ENCODE results near the gene IGSF10. TPM values are rescaled to one million over a fixed set of nuclear protein-coding genes. Genes with fewer than 3 reads are reported as not detected.

Gene IGSF10
- total and polyA plus RNA-seq, 4 donors, result 0.24 to 1.6 (median 0.73) TPM

DNA sequence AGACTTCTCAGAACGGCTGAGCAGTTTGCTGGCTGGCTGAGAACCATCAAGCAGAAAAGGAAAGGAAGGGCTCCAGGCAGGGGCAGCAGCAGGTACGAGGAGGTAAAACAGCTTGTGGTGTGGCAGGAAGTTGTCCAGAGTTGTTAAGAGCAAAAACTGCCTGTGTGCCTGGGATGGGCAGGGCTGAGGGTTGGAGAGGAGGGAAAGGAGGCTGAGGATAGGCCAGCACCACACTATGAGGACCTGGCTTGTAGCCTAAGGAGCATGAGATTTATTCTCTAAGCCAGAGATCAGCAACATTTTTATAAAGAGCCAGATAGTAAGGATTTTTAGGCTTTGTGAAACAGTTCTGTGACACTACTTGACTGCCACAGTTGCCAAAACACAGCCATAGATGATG lies 8.0 kb downstream of the IGSF10 start (continued):
- TF ChIP-seq CTCF (IDR thresholded peaks at IDR 0.05; ENCODE audit: low read depth, low read length, missing input control) (no peak), FOXA1 (IDR thresholded peaks at IDR 0.05) (no peak)

DNA sequence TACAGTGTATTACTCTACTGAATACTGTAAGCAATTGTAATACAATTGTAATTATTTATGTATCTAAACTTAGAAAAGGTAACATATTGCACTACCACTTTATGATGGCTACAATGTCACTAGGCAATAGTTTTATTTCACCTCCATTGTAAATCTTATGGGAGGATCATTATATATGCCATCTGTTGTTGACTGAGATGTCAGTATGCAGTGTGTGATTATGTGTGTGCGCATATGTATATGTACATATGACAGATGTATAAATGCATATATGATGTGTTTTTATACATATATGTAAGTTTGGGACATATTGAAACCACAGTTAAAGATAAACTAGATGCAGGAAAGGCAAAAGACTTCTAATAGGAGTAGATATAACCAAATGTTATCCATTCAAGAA lies 8.5 kb downstream of the IGSF10 start:
- 2% methylated on average over 1 of the region's 1 CpG for WGBS
- H3K4me1 ChIP-seq (ENCODE audit: control insufficient read depth in 4 of 4, insufficient read depth in 4 of 4, low read length in 3 of 4), result no peaks in the 10 kb centered on the region
- H3K36me3 ChIP-seq (ENCODE audit: control insufficient read depth in 4 of 4, insufficient read depth in 3 of 4, low read depth in 1 of 4, low read length in 3 of 4), result no peaks in the 10 kb centered on the region
- TF ChIP-seq YY1 (IDR thresholded peaks at IDR 0.05), result no peak
- TF ChIP-seq, protein P1, sequence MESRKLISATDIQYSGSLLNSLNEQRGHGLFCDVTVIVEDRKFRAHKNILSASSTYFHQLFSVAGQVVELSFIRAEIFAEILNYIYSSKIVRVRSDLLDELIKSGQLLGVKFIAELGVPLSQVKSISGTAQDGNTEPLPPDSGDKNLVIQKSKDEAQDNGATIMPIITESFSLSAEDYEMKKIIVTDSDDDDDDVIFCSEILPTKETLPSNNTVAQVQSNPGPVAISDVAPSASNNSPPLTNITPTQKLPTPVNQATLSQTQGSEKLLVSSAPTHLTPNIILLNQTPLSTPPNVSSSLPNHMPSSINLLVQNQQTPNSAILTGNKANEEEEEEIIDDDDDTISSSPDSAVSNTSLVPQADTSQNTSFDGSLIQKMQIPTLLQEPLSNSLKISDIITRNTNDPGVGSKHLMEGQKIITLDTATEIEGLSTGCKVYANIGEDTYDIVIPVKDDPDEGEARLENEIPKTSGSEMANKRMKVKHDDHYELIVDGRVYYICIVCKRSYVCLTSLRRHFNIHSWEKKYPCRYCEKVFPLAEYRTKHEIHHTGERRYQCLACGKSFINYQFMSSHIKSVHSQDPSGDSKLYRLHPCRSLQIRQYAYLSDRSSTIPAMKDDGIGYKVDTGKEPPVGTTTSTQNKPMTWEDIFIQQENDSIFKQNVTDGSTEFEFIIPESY (IDR thresholded peaks at IDR 0.05), result no peak
- no peak for TF ChIP-seq HNF4G (IDR thresholded peaks at IDR 0.05)
- TF ChIP-seq, protein P2, sequence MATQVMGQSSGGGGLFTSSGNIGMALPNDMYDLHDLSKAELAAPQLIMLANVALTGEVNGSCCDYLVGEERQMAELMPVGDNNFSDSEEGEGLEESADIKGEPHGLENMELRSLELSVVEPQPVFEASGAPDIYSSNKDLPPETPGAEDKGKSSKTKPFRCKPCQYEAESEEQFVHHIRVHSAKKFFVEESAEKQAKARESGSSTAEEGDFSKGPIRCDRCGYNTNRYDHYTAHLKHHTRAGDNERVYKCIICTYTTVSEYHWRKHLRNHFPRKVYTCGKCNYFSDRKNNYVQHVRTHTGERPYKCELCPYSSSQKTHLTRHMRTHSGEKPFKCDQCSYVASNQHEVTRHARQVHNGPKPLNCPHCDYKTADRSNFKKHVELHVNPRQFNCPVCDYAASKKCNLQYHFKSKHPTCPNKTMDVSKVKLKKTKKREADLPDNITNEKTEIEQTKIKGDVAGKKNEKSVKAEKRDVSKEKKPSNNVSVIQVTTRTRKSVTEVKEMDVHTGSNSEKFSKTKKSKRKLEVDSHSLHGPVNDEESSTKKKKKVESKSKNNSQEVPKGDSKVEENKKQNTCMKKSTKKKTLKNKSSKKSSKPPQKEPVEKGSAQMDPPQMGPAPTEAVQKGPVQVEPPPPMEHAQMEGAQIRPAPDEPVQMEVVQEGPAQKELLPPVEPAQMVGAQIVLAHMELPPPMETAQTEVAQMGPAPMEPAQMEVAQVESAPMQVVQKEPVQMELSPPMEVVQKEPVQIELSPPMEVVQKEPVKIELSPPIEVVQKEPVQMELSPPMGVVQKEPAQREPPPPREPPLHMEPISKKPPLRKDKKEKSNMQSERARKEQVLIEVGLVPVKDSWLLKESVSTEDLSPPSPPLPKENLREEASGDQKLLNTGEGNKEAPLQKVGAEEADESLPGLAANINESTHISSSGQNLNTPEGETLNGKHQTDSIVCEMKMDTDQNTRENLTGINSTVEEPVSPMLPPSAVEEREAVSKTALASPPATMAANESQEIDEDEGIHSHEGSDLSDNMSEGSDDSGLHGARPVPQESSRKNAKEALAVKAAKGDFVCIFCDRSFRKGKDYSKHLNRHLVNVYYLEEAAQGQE (IDR thresholded peaks at IDR 0.05), result no peak
- TF ChIP-seq NR2F2 (IDR thresholded peaks at IDR 0.05), result no peak
- TF ChIP-seq TAF1 (conservative IDR thresholded peaks at IDR 0.05), result no peak
- TF ChIP-seq, protein P3, sequence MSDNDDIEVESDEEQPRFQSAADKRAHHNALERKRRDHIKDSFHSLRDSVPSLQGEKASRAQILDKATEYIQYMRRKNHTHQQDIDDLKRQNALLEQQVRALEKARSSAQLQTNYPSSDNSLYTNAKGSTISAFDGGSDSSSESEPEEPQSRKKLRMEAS (IDR thresholded peaks at IDR 0.05), result no peak
- TF ChIP-seq RAD21 (IDR thresholded peaks at IDR 0.05), result no peak
- no peak for TF ChIP-seq GABPA (IDR thresholded peaks at IDR 0.05 in 1 of 2, conservative IDR thresholded peaks at IDR 0.05 in 1 of 2)
- no peak overlapping the region for H3K9ac ChIP-seq (ENCODE audit: low read depth in 1 of 2, low read length in 2 of 2)
- H3K27me3 ChIP-seq (ENCODE audit: control insufficient read depth in 4 of 4, insufficient read depth in 4 of 4, low read length in 3 of 4), result no peaks in the 10 kb centered on the region
- no peaks in the 10 kb centered on the region for H3K9me3 ChIP-seq (ENCODE audit: control insufficient read depth in 4 of 4, low read length in 3 of 4)
- no peak for DNase-seq (ENCODE audit: low spot score)
- H3K4me3 ChIP-seq (ENCODE audit: low read depth in 1 of 3, low read length in 3 of 3), result no peak overlapping the region
- no peak overlapping the region for H3K27ac ChIP-seq (ENCODE audit: low read depth in 1 of 2, low read length in 2 of 2)

DNA sequence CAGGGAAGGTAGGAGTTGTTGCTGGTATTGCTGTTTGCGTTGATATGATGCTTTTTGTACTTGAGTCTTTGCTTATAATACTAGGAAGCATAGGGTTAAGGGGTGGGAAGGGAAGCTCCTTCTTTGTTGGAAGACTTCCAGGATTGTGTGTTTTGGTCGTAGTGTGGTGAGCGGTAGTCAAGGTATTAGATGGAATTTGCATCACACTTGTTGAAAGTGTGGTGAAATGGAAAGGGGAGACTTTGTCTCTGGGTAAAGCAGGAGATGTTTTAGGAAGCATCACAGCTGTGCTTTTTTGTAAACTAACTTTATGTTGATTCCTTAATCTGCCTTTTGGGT lies 14.9 kb downstream of the IGSF10 start:
- no peak for TF ChIP-seq CTCF (IDR thresholded peaks at IDR 0.05; ENCODE audit: low read depth, low read length, missing input control)
- TF ChIP-seq RAD21 (IDR thresholded peaks at IDR 0.05), result no peak
- no peaks in the 10 kb centered on the region for H3K27me3 ChIP-seq (ENCODE audit: control insufficient read depth in 4 of 4, insufficient read depth in 4 of 4, low read length in 3 of 4)
- H3K4me1 ChIP-seq (ENCODE audit: control insufficient read depth in 4 of 4, insufficient read depth in 4 of 4, low read length in 3 of 4), result no peaks in the 10 kb centered on the region
- H3K9me3 ChIP-seq (ENCODE audit: control insufficient read depth in 4 of 4, low read length in 3 of 4), result no peaks in the 10 kb centered on the region
- no peaks in the 10 kb centered on the region for H3K36me3 ChIP-seq (ENCODE audit: control insufficient read depth in 4 of 4, insufficient read depth in 3 of 4, low read depth in 1 of 4, low read length in 3 of 4)
- no peak overlapping the region for H3K27ac ChIP-seq (ENCODE audit: low read depth in 1 of 2, low read length in 2 of 2)
- WGBS, result 74% methylated on average over 3 of the region's 3 CpGs
- no peak overlapping the region for H3K9ac ChIP-seq (ENCODE audit: low read depth in 1 of 2, low read length in 2 of 2)
- H3K4me3 ChIP-seq (ENCODE audit: low read depth in 1 of 3, low read length in 3 of 3), result no peak overlapping the region
- DNase-seq (ENCODE audit: low spot score), result no peak
